ENCODE results near the gene DOCK2. TPM values are rescaled to one million over a fixed set of nuclear protein-coding genes. Genes with fewer than 3 reads are reported as not detected.
"Not testable (repeated sequence)": the region's sequence is repeated elsewhere in the genome, so short reads cannot be mapped to it uniquely, and the experiment has no call there.

The DOCK2 gene
- total and polyA plus RNA-seq, 4 donors: 5.0 to 30.4 (median 7.4) TPM

GRCh38 chr5:170081616-170082015 is 444.5 kb downstream of the DOCK2 start:
- H3K27ac ChIP-seq (ENCODE audit: low read depth, low read length): no peak overlapping the region
- WGBS (ENCODE audit: insufficient coverage): 73% methylated on average over 1 of the region's 4 CpGs
- H3K27me3 ChIP-seq (ENCODE audit: control insufficient read depth, insufficient read depth, low read length): no peaks in the 10 kb centered on the region
- no peaks in the 10 kb centered on the region for H3K4me1 ChIP-seq (ENCODE audit: control insufficient read depth, insufficient read depth, low read length)
- H3K9me3 ChIP-seq (ENCODE audit: control insufficient read depth, insufficient read depth, low read length): no peaks in the 10 kb centered on the region
- H3K4me3 ChIP-seq (ENCODE audit: low read depth, low read length): no peak overlapping the region
- no peaks in the 10 kb centered on the region for H3K36me3 ChIP-seq (ENCODE audit: control insufficient read depth, insufficient read depth, low read length)
- no peak for DNase-seq (ENCODE audit: low read depth in 4 of 6, low spot score in 6 of 6)

DNA sequence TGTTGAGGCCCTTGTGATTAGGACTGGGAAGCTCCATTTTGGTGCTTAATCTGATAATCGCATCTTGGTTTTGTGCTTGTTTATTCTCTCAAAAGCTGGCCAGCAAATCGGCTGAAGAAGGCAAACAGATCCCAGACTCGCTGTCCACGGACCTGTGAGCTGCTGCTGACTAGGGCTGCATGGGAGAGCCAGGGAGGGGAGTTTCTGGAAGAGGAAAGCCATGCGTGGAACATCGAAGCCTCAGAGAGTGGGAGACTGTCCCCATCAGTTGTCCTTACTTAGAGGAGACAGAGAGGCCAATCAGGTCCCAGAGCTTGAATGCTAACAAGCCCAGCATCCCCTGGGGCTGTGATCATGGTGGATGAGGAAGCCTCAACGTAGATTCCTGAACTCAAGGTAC is 445.6 kb downstream of the DOCK2 start:
- H3K27ac ChIP-seq (ENCODE audit: low read depth, low read length): no peak overlapping the region
- no peaks in the 10 kb centered on the region for H3K27me3 ChIP-seq (ENCODE audit: control insufficient read depth, insufficient read depth, low read length)
- no peak for DNase-seq (ENCODE audit: low read depth in 4 of 6, low spot score in 6 of 6)
- no peaks in the 10 kb centered on the region for H3K9me3 ChIP-seq (ENCODE audit: control insufficient read depth, insufficient read depth, low read length)
- no peaks in the 10 kb centered on the region for H3K4me1 ChIP-seq (ENCODE audit: control insufficient read depth, insufficient read depth, low read length)
- no peaks in the 10 kb centered on the region for H3K36me3 ChIP-seq (ENCODE audit: control insufficient read depth, insufficient read depth, low read length)
- no peak overlapping the region for H3K4me3 ChIP-seq (ENCODE audit: low read depth, low read length)
- WGBS (ENCODE audit: insufficient coverage): 98% methylated on average over 6 of the region's 7 CpGs

DNA sequence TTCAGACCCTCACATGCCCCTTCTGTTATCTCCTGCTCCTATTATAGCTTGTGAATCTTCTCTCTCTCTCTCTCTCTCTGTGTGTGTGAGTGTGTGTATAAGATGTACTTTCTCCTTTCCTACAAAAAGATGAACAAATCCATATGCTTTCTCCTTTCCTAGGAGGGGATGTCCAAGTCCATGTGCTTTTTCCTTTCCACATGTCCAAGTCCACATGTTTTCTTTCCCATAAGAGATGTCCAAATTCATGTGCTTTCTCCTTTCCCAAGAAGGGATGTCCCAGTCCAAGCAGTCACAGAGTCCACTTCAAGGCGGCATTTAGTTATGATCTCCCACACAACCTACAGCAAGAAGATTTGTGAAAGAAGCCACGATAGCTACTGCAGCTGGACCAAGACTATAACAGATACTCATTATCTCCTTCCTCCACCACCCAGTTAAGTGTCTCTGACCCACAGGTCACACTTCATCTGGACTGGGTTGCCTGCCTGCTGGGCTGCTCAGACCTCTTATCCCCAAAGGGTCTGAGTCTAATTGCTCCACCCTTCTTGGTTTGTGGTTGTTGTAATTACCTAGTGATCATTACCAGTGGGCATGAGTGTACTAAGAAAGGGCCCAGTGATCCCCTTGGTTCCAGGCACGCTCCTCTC is 450.2 kb downstream of the DOCK2 start:
- Histone ChIP-seq H3K4me3 (ENCODE audit: low read depth, low read length) (no peak overlapping the region), H3K27me3 (ENCODE audit: control insufficient read depth, insufficient read depth, low read length) (no peaks in the 10 kb centered on the region), H3K4me1 (ENCODE audit: control insufficient read depth, insufficient read depth, low read length) (no peaks in the 10 kb centered on the region), H3K27ac (ENCODE audit: low read depth, low read length) (no peak overlapping the region), H3K36me3 (ENCODE audit: control insufficient read depth, insufficient read depth, low read length) (no peaks in the 10 kb centered on the region), H3K9me3 (ENCODE audit: control insufficient read depth, insufficient read depth, low read length) (no peaks in the 10 kb centered on the region)
- DNase-seq (ENCODE audit: low read depth in 4 of 6, low spot score in 6 of 6): no peak
- WGBS (ENCODE audit: insufficient coverage): 93% methylated on average over 3 of the region's 3 CpGs

DNA sequence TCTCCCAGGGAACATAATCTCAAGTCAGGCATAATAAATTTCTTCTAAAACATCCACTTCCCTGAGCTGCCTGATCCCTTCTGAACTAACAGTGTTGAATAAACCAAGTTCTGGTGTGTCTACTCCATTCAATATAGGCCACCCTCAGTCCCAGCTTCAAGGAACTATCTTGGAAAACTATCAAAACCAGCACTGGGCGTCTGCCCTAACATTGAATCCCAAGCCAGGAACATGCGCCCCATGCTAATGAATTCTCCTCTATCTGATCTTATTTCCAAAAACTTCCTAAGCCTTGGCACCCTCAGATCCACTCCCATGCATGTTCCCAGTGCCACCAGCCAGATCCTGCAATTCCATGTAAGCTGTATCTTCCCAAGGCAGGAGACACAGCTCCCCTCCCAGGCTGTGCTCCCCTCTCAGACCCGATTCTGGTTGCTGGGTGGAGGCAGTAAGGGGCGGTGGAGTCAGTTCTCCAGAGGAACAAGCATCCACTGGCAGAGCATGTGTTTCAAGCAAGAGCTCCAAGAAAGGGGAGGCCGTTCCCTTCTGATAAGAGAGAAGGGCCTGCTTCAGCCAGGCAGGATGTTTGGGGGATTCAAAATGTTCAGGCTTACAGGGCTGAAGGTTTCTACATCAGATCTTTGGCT is 455.5 kb downstream of the DOCK2 start:
- Histone ChIP-seq H3K4me1 (ENCODE audit: control insufficient read depth, insufficient read depth, low read length) (peaks cover 5% of the 10 kb centered on the region), H3K4me3 (ENCODE audit: low read depth, low read length) (no peak overlapping the region), H3K27me3 (ENCODE audit: control insufficient read depth, insufficient read depth, low read length) (no peaks in the 10 kb centered on the region), H3K27ac (ENCODE audit: low read depth, low read length) (no peak overlapping the region), H3K36me3 (ENCODE audit: control insufficient read depth, insufficient read depth, low read length) (no peaks in the 10 kb centered on the region), H3K9me3 (ENCODE audit: control insufficient read depth, insufficient read depth, low read length) (no peaks in the 10 kb centered on the region)
- peak in 1 of 6 donors; percentile 39 for DNase-seq (ENCODE audit: low read depth in 4 of 6, low spot score in 6 of 6)
- WGBS (ENCODE audit: insufficient coverage): 45% methylated on average over 5 of the region's 5 CpGs

DNA sequence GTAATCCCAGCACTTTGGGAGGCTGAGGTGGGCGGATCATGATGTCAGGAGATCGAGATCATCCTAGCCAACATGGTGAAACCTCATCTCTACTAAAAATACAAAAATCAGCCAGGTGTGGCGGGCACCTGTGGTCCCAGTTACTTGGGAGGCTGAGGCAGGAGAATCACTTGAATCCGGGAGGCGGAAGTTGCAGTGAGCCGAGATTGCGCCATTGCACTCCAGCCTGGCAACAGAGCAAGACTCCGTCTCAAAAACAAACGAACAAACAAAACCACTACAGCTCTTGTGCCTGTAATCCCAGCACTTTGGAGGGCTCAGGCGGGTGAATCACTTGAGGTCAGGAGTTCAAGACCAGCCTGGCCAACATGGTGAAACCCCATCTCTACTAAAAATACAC is 457.3 kb downstream of the DOCK2 start:
- not testable (repeated sequence) for H3K4me3 ChIP-seq (ENCODE audit: low read depth, low read length); H3K36me3 ChIP-seq (ENCODE audit: control insufficient read depth, insufficient read depth, low read length); H3K4me1 ChIP-seq (ENCODE audit: control insufficient read depth, insufficient read depth, low read length); DNase-seq (ENCODE audit: low read depth in 4 of 6, low spot score in 6 of 6); H3K27ac ChIP-seq (ENCODE audit: low read depth, low read length); H3K9me3 ChIP-seq (ENCODE audit: control insufficient read depth, insufficient read depth, low read length); H3K27me3 ChIP-seq (ENCODE audit: control insufficient read depth, insufficient read depth, low read length)
- 91% methylated on average over 8 of the region's 10 CpGs for WGBS (ENCODE audit: insufficient coverage)

GRCh38 chr5:170095646-170096045 is 458.6 kb downstream of the DOCK2 start:
- Histone ChIP-seq H3K4me3 (ENCODE audit: low read depth, low read length) (no peak overlapping the region), H3K27me3 (ENCODE audit: control insufficient read depth, insufficient read depth, low read length) (no peaks in the 10 kb centered on the region), H3K9me3 (ENCODE audit: control insufficient read depth, insufficient read depth, low read length) (peaks cover 3% of the 10 kb centered on the region), H3K4me1 (ENCODE audit: control insufficient read depth, insufficient read depth, low read length) (peaks cover 11% of the 10 kb centered on the region), H3K36me3 (ENCODE audit: control insufficient read depth, insufficient read depth, low read length) (no peaks in the 10 kb centered on the region), H3K27ac (ENCODE audit: low read depth, low read length) (no peak overlapping the region)
- DNase-seq (ENCODE audit: low read depth in 4 of 6, low spot score in 6 of 6): no peak
- WGBS (ENCODE audit: insufficient coverage): no CpG with 5 or more reads among the region's 1 CpG

GRCh38 chr5:170097934-170098333 is 460.9 kb downstream of the DOCK2 start:
- DNase-seq (ENCODE audit: low read depth in 4 of 6, low spot score in 6 of 6): no peak
- Histone ChIP-seq H3K4me1 (ENCODE audit: control insufficient read depth, insufficient read depth, low read length) (peaks cover 7% of the 10 kb centered on the region), H3K27me3 (ENCODE audit: control insufficient read depth, insufficient read depth, low read length) (no peaks in the 10 kb centered on the region), H3K9me3 (ENCODE audit: control insufficient read depth, insufficient read depth, low read length) (peaks cover 3% of the 10 kb centered on the region), H3K27ac (ENCODE audit: low read depth, low read length) (no peak overlapping the region), H3K36me3 (ENCODE audit: control insufficient read depth, insufficient read depth, low read length) (no peaks in the 10 kb centered on the region), H3K4me3 (ENCODE audit: low read depth, low read length) (no peak overlapping the region)
- WGBS (ENCODE audit: insufficient coverage): 79% methylated on average over 6 of the region's 9 CpGs

DNA sequence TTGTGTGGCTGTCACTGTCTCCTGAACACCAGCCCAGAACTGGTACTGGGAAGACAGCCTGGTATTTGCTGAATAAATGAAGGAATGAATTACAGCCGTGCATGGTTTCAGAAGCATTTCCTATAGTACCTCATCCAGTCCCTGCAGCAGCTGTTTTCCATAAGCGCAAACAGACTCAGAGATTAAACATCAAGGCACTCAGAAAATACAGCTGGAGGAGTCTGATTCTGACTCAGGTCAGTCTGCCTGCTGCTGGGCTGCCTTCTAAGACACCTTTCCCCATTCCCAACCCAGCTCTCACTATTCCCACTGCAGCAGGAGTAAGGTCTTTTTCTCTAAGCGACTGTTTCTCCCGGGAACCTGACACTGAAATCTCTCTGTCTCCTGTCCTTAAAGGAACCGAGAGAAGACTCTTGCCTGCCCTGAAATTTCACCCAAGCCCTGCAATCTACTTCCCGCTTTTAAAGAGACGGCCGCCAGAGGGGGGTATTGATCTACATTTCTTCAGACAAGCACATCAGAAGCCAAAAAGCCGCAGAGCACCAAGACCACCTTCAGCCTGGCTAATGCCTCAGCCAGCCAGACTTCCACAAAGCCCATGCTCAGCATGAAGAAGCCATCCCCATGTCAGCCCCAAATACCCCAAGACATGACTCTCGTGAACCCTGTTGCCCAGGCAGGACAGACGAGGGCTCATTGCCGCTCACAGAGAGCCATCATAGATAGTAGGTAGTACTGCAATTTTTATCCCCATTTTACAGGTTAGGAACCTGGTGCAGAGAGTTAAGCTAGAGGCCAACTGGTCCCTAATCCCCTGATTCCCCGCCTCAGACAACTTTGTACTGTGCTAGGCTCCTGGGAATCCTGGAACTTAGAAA is 463.2 kb downstream of the DOCK2 start:
- Histone ChIP-seq H3K27ac (ENCODE audit: low read depth, low read length) (no peak overlapping the region), H3K27me3 (ENCODE audit: control insufficient read depth, insufficient read depth, low read length) (no peaks in the 10 kb centered on the region), H3K4me1 (ENCODE audit: control insufficient read depth, insufficient read depth, low read length) (peaks cover 7% of the 10 kb centered on the region), H3K4me3 (ENCODE audit: low read depth, low read length) (no peak overlapping the region), H3K9me3 (ENCODE audit: control insufficient read depth, insufficient read depth, low read length) (peaks cover 3% of the 10 kb centered on the region), H3K36me3 (ENCODE audit: control insufficient read depth, insufficient read depth, low read length) (no peaks in the 10 kb centered on the region)
- peak; percentile 80 to 98 (median 90) for DNase-seq (ENCODE audit: low read depth in 4 of 6, low spot score in 6 of 6)
- 14% methylated on average over 5 of the region's 13 CpGs for WGBS (ENCODE audit: insufficient coverage)

- no peak overlapping the region for H3K27ac ChIP-seq (ENCODE audit: low read depth, low read length)
- peaks cover 3% of the 10 kb centered on the region for H3K9me3 ChIP-seq (ENCODE audit: control insufficient read depth, insufficient read depth, low read length)
- no peak overlapping the region for H3K4me3 ChIP-seq (ENCODE audit: low read depth, low read length)
- no peaks in the 10 kb centered on the region for H3K27me3 ChIP-seq (ENCODE audit: control insufficient read depth, insufficient read depth, low read length)
- no CpG with 5 or more reads among the region's 1 CpG for WGBS (ENCODE audit: insufficient coverage)
- H3K4me1 ChIP-seq (ENCODE audit: control insufficient read depth, insufficient read depth, low read length): peaks cover 7% of the 10 kb centered on the region
- no peaks in the 10 kb centered on the region for H3K36me3 ChIP-seq (ENCODE audit: control insufficient read depth, insufficient read depth, low read length)
- no peak for DNase-seq (ENCODE audit: low read depth in 4 of 6, low spot score in 6 of 6)
Measured at GRCh38 chr5:170103447-170103846, 466.4 kb downstream of the DOCK2 start.
